HL-60 (cell line): ENCODE data around the gene IRF1.
A peak's percentile ranks its signal among the peaks of the same experiment; 100 is the strongest.

ENCODE experiments used
- DNase-seq, 2 experiments: peaks; one replicate each; pipeline ENCODE4 v3.0.0-alpha.2; 2010 to 2020; ENCODE audit warnings: low read depth in 1 of 2, low spot score in 1 of 2
- H3K27ac ChIP-seq: fragments of 250-450 bp; sonication (Bioruptor Pico); replicated peaks from 2 replicates; pipeline ENCODE4 v1.5.1; 2020; ENCODE audit warnings: mild to moderate bottlenecking, moderate library complexity
- H3K27me3 ChIP-seq: fragments of 250-450 bp; sonication (Bioruptor Pico); 2 replicates; pipeline ENCODE4 v1.5.1; 2021; ENCODE audit warnings: mild to moderate bottlenecking, moderate library complexity; ENCODE audit not compliant: insufficient read depth, poor library complexity, severe bottlenecking
- H3K4me3 ChIP-seq: replicated peaks from 2 replicates; pipeline ENCODE4 v1.5.1; 2011; ENCODE audit warnings: mild to moderate bottlenecking, control low read depth, low read length; ENCODE audit not compliant: insufficient read depth
- CTCF ChIP-seq: IDR thresholded peaks from one replicate; pipeline ENCODE4 v1.5.1; 2011; ENCODE audit warnings: low read length, control low read depth, inconsistent platforms; ENCODE audit not compliant: insufficient read depth
- GABPA ChIP-seq: IDR thresholded peaks from 2 replicates; pipeline ENCODE4 v1.6.1; 2012; ENCODE audit warnings: low read depth
- POLR2AphosphoS5 ChIP-seq: IDR thresholded peaks from 2 replicates; pipeline ENCODE4 v1.6.1; 2012; ENCODE audit warnings: low read depth
- REST ChIP-seq: IDR thresholded peaks from 2 replicates; pipeline ENCODE4 v1.6.1; 2012; ENCODE audit warnings: low read depth; ENCODE audit not compliant: insufficient replicate concordance
- SPI1 ChIP-seq: IDR thresholded peaks from 2 replicates; pipeline ENCODE4 v1.6.1; 2012; ENCODE audit warnings: low read depth, mild to moderate bottlenecking, borderline replicate concordance

The IRF1 gene

GRCh38 chr5:132510076-132510475 is 19.5 kb upstream of the IRF1 start:
- DNase-seq = no peak
- no peak overlapping the region for H3K4me3 ChIP-seq
- H3K27me3 ChIP-seq = no peaks in the 10 kb centered on the region
- no peak overlapping the region for H3K27ac ChIP-seq
- TF ChIP-seq REST = no peak
- TF ChIP-seq POLR2AphosphoS5 = no peak
- no peak for TF ChIP-seq GABPA
- no peak for TF ChIP-seq SPI1
- TF ChIP-seq CTCF = no peak

GRCh38 chr5:132506094-132506692 is 15.6 kb upstream of the IRF1 start:
- H3K27ac ChIP-seq = no peak overlapping the region

GRCh38 chr5:132505641-132506040 is 15.1 kb upstream of the IRF1 start:
- TF ChIP-seq GABPA (no peak), REST (no peak), POLR2AphosphoS5 (no peak), SPI1 (no peak), CTCF (no peak)

More at GRCh38 chr5:132506094-132506692, 15.6 kb upstream of the IRF1 start:
- no peak for DNase-seq
- TF ChIP-seq POLR2AphosphoS5 = no peak
- TF ChIP-seq CTCF = peak; percentile 31
- H3K27me3 ChIP-seq = no peaks in the 10 kb centered on the region
- no peak overlapping the region for H3K4me3 ChIP-seq

GRCh38 chr5:132504746-132505145 is 14.2 kb upstream of the IRF1 start:
- Histone ChIP-seq H3K4me3 (no peak overlapping the region), H3K27ac (no peak overlapping the region), H3K27me3 (no peaks in the 10 kb centered on the region)
- DNase-seq = no peak
- TF ChIP-seq REST (no peak), CTCF (no peak), POLR2AphosphoS5 (no peak), GABPA (no peak), SPI1 (no peak)

More at GRCh38 chr5:132505641-132506040, 15.1 kb upstream of the IRF1 start:
- Histone ChIP-seq H3K27me3 (no peaks in the 10 kb centered on the region), H3K4me3 (no peak overlapping the region), H3K27ac (no peak overlapping the region)
- no peak for DNase-seq
